Stimulated activated CD8-positive, alpha-beta memory T cell treated with anti-CD3 and anti-CD28 coated beads, Interleukin-12 subunit alpha, Interleukin-12 subunit beta, amount 100 ng/mL, for 1 hour (primary cell): ENCODE measurements around the gene ATP2A3.

Experiments used
- DNase-seq: peaks from one replicate; pipeline ENCODE4 v3.0.0-alpha.2; 2020; ENCODE audit warnings: low read depth

The ATP2A3 gene

GRCh38 chr17:3926860-3927627 is 37.2 kb downstream of the ATP2A3 start:
- no peak for DNase-seq

- no peak for DNase-seq
Observed at GRCh38 chr17:3925684-3926485, 38.4 kb downstream of the ATP2A3 start.

- DNase-seq, result no peak
Observed at GRCh38 chr17:3924512-3925350, 39.5 kb downstream of the ATP2A3 start.

GRCh38 chr17:3923466-3924190 is 40.6 kb downstream of the ATP2A3 start:
- no peak for DNase-seq

- DNase-seq, result no peak
Observed at GRCh38 chr17:3922765-3923164, 41.5 kb downstream of the ATP2A3 start.

- no peak for DNase-seq
Observed at GRCh38 chr17:3921502-3922319, 42.5 kb downstream of the ATP2A3 start.

- DNase-seq, result no peak
Observed at GRCh38 chr17:3921006-3921405, 43.2 kb downstream of the ATP2A3 start.

- DNase-seq, result no peak
Observed at GRCh38 chr17:3919123-3919624, 45.1 kb downstream of the ATP2A3 start.

- DNase-seq, result no peak
Observed at GRCh38 chr17:3918372-3919122, 45.7 kb downstream of the ATP2A3 start.

- DNase-seq, result no peak
Observed at GRCh38 chr17:3917391-3917931, 46.8 kb downstream of the ATP2A3 start.

GRCh38 chr17:3916825-3917224 is 47.4 kb downstream of the ATP2A3 start:
- no peak for DNase-seq

- DNase-seq, result no peak
Observed at GRCh38 chr17:3915995-3916696, 48.1 kb downstream of the ATP2A3 start, which contains the start of gene P2RX1. TSS of gene P2RX1 (minus strand) at chr17:3916465. CDS start at chr17:3916225, 240 bp downstream.

- no peak for DNase-seq
Observed at GRCh38 chr17:3915581-3915994, 48.6 kb downstream of the ATP2A3 start.

- DNase-seq, result no peak
Observed at GRCh38 chr17:3914312-3914670, 49.9 kb downstream of the ATP2A3 start.

- peak; percentile 64 for DNase-seq
Observed at GRCh38 chr17:3913531-3914311, 50.5 kb downstream of the ATP2A3 start.

GRCh38 chr17:3912827-3913226 is 51.4 kb downstream of the ATP2A3 start:
- no peak for DNase-seq

- DNase-seq, result peak; percentile 23
Observed at GRCh38 chr17:3911271-3912053, 52.8 kb downstream of the ATP2A3 start.
